ENCODE measurements around the gene FUT1.

DNA sequence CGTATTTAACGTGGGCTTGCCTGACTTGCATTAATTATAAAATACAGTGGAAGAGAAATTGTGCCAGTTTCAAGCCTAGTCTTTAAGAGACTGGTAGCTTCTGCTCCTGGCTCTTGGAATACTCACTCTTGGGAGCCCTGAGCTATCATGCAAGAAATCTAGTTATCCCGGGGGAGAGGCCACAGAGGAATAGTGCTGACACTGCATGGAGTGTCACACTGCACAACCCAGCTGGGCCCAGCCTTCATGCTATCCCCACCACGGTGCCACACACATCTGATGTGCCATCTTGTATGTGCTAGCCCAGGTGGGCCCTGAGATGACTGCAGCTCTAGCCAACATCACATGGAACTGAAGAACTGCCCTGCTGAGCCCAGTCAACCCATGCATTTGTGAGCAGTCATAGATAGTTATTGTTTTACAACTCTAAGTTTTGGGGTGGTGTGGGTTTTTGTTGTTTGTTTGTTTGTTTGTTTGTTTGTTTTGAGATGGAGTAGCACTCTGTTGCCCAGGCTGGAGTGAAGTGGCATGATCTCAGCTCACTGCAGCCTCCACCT lies 41.3 kb downstream of the FUT1 start:
- TF ChIP-seq, protein P1, sequence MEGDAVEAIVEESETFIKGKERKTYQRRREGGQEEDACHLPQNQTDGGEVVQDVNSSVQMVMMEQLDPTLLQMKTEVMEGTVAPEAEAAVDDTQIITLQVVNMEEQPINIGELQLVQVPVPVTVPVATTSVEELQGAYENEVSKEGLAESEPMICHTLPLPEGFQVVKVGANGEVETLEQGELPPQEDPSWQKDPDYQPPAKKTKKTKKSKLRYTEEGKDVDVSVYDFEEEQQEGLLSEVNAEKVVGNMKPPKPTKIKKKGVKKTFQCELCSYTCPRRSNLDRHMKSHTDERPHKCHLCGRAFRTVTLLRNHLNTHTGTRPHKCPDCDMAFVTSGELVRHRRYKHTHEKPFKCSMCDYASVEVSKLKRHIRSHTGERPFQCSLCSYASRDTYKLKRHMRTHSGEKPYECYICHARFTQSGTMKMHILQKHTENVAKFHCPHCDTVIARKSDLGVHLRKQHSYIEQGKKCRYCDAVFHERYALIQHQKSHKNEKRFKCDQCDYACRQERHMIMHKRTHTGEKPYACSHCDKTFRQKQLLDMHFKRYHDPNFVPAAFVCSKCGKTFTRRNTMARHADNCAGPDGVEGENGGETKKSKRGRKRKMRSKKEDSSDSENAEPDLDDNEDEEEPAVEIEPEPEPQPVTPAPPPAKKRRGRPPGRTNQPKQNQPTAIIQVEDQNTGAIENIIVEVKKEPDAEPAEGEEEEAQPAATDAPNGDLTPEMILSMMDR (IDR thresholded peaks at IDR 0.05): no peak
- TF ChIP-seq EP300 (IDR thresholded peaks at IDR 0.05): no peak

Measured in tibial nerve (tissue), 4 donors.